CD4-positive, alpha-beta T cell treated with Interleukin-1 beta for 1 hour (primary cell): Measurements from ENCODE around the gene PHLPP1.
"Not testable (repeated sequence)": the region's sequence is repeated elsewhere in the genome, so short reads cannot be mapped to it uniquely, and the experiment has no call there.

ENCODE experiments used
- DNase-seq, 2 donors: peaks; one replicate each; pipeline ENCODE4 v3.0.0-alpha.2; 2020 to 2022

PHLPP1 gene

GRCh38 chr18:62715436-62715758 is at the start of gene PHLPP1:
PHLPP1 (plus strand) TSS chr18:62715541; CDS start chr18:62715684, 143 bp downstream.
- DNase-seq: no peak

DNA sequence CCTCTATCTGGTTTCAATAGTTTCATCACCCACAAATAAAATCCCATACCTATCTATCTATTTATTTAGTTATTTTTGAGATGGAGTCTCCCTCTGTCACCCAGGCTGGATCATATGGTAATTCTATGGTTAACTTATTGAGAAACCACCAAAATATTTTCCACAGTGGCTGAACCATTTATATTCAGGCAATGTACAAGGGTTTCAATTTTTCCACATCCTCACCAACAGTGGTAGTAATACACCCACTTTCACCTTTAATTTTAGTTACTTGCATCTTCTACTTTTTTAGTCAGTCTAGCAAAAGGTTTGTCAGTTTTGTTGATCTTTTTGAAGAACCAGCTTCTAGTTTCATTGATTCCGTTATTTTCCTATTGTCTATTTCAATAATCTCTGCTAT is 46.1 kb upstream of the PHLPP1 start:
- no peak for DNase-seq

DNA sequence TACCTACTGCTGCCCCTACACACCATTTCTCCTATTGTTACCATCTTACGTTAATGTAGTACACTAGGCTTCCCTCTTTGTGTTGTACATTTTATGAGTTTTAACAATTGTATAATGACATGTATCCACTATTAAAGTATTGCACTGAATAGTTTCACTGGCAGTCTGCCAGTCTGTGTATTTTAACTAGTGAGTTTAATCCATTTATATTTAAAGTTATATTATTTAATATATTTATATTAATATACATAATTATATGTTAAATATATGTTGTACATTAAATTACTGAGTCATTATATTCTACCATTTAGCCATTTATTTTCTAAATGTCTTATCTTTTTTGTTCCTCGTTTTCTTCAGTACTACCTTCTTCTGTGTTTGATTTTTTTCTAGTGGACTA is 44.8 kb upstream of the PHLPP1 start:
- no peak for DNase-seq

DNA sequence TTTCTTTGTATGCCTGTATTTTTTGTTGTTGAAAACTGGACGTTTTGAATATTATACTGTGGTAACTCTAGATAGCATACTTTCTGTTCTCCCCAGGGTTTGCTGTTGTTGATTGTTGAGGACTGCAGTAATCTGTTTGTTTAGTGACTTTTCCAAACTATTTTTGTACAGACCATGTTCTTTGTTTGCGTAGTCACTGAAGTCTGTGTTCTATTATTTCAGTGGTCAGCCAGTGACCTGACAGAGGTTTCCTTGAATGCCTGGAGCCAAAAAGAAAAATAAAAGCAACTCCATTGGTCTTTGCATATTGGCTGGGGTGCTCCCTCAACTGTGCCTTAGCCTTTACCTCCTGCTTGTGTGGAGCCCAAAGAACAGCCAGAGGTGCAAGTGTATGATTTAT is 42.7 kb upstream of the PHLPP1 start:
- no peak for DNase-seq

- no peak for DNase-seq
Measured at GRCh38 chr18:62678847-62679485, 36.4 kb upstream of the PHLPP1 start.

DNA sequence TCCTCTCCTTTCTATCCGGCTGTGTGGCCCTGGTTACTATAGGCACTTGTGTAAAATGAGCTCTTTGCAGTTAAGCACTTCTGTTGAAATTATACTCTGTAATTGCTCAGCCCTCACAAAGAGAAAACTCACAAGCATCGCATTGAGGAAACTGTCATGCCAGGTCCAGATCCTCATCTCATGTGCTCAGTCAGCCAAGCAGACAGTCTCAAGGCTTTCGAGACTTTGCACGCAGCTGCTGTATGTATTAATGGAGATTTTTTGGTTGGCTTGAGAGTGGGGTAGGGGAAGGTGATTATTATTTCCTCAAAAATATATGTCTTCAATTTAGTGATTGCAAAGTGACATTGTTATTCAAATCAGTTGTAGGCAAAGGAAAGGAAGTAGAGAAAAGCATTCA is 33.0 kb upstream of the PHLPP1 start:
- no peak for DNase-seq

DNA sequence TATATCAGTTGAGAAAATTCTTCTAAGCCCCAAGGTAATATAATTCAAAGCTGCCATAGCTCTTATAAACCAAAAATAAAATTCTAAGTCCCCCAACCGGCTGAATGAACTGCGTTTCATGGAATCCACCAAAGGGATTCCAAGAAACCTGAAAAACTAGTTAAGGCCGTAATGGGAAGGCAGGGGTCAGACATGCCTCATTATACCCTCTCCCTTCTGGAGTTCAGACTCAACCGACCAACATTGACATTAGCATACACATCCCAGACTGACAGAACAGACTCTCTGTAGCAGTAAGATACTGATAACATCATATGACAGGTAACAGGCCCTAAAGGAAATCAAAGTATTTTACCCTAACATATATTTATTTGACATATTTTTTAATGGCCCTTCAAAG is 31.4 kb upstream of the PHLPP1 start:
- DNase-seq: no peak

GRCh38 chr18:62688743-62689317 is 26.5 kb upstream of the PHLPP1 start:
- no peak for DNase-seq

- DNase-seq: no peak
Measured at GRCh38 chr18:62690236-62690815, 25.0 kb upstream of the PHLPP1 start.

DNA sequence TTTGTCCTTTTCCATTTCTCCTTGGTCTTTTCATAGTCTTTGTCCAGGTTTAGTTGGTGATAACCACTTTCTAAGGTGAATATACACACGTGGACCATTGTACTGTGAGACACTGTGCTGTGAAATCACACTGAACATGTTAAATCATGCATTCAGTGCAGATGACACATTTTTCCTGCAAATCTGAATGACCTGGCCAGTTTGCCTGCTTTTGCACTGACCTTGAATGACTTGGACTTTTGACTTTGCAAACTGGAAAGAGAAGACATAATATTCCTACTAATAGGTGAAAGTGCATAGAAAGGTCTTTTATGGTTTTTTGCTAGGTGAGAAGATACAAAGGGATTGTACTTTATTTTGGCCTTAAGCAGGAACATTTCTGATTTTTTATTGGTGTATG is 21.7 kb upstream of the PHLPP1 start:
- no peak for DNase-seq

- DNase-seq: no peak
Measured at GRCh38 chr18:62697636-62698035, 17.7 kb upstream of the PHLPP1 start.

GRCh38 chr18:62702259-62702658 is 13.1 kb upstream of the PHLPP1 start:
- DNase-seq: no peak

GRCh38 chr18:62706879-62707278 is 8.5 kb upstream of the PHLPP1 start:
- DNase-seq: not testable (repeated sequence)

GRCh38 chr18:62709908-62710307 is 5.4 kb upstream of the PHLPP1 start:
- DNase-seq: not testable (repeated sequence)

DNA sequence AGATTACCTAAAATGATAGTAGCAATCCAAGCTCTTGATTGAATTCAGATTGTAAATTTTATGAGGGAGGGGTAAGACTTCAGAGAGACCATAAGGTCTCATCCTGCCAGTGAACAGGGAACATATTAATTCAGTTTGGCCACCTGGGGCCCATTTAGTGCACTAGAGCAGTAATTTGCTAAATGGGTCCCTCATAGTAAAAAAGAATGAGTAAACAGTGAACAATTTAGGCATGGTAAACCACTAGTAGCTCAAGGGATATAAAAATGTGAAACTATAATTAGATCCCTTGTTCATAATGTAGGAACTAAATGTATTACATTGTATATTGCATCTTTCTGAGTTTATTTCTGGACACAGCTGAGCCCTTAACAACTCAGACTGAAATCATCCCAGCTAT is 4.9 kb upstream of the PHLPP1 start:
- no peak for DNase-seq

GRCh38 chr18:62711781-62712180 is 3.6 kb upstream of the PHLPP1 start:
- DNase-seq: no peak

- no peak for DNase-seq
Measured at GRCh38 chr18:62713651-62714247, 1.6 kb upstream of the PHLPP1 start.

GRCh38 chr18:62714671-62715435 is 488 bp upstream of the PHLPP1 start:
- peak; percentile 94 to 96 for DNase-seq

- DNase-seq: peak; percentile 52 to 63
Measured at GRCh38 chr18:62715759-62716615, 646 bp downstream of the PHLPP1 start.

DNA sequence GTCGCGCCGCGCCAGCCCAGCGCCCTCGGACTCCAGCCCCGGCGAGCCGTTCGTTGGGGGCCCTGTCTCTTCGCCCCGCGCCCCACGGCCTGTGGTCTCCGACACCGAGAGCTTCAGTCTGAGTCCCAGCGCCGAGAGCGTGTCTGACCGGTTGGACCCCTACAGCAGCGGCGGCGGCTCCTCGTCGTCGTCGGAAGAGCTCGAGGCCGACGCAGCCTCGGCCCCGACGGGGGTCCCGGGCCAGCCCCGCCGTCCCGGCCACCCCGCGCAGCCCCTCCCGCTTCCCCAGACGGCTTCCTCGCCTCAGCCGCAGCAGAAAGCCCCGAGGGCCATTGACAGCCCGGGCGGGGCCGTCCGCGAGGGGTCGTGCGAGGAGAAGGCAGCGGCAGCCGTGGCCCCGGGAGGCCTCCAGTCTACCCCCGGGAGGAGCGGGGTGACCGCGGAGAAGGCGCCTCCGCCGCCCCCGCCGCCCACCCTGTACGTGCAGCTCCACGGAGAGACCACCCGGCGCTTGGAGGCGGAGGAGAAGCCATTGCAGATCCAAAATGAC is 1.4 kb downstream of the PHLPP1 start:
- DNase-seq: peak; percentile 53 to 57

- peak; percentile 32 to 37 for DNase-seq
Measured at GRCh38 chr18:62717169-62717924, 2.0 kb downstream of the PHLPP1 start.
